Limb (tissue), 2 donors: ENCODE data around the gene BCHE.

Source experiments
- DNase-seq, 2 donors: peaks; one replicate each; pipeline ENCODE4 v3.0.0-alpha.2; 2016; ENCODE audit errors: extremely low spot score in 2 of 2

Gene BCHE

DNA sequence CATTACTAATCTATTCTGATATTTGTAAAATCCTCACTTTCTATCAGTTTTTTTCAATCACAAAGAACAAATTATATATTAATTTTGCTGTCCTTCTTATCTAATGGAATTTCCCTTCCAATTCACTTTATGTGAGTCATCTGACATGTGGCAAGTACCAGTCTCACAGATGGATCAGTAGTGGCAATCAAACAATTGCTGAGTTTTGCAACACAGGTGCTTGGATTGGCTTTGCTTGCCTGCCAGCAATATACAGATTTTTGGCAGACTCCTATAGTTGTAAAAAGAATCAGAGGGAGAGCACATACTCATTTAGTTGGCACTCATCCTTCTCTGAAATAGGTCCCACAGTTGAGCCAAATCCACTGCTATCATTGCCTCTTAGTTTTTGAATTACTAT lies 83.7 kb downstream of the BCHE start:
- DNase-seq, result peak in 1 of 2 donors; percentile 30

DNA sequence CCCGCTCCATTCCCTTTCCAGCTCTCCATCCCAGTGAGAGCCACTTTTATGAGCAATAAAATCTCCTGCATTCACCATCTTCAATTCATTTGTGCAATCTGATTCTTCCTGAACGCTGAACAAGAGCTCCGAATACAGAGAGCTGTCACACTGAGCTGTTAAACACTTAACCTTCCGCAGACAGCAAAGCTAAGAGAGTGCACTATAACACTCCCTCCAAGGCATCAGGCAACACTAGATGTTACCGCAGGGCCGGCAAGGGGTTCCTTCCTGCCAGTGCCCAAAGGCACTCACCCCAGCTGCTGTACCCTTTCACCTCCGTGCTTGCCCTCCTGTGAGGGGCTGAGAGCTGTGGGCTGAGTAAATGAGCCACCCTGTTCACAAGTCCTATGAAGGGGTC lies 85.6 kb downstream of the BCHE start:
- no peak for DNase-seq

DNA sequence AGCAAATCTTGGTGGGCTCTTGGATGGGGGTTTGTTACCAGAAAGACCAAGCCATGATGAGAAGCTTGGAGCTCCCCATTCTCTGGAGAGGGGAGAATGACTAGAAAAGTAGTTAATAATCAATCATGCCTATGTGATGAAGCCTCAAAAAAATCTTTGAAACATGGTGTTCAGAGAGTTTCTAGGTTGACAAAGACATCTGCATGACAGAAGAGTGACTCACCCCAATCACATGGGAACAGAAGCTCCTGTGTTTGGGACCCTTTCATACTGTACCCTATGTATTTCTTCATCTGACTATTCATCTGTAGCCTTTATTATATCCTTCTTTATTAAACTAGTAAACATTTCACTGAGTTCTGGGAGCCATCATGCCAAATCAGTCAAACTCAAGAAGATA lies 87.4 kb downstream of the BCHE start:
- DNase-seq, result no peak

DNA sequence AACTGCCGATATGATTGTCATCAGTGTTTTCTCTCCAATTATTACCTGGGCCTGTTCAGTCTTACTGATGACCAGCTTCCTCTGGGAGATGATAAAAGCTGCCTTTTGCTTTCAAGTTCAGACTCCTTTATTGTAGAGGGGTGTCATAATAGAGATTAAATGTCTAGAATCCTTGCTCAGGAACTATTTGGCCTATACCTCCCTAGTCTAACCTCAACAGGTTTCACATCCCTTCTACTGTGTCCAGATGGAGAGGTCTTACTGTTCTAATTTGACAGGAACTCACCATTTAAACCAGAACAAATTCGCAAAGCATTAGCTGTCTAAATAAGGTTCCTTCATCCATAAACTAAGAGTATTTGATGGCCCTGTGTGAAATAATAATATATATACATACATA lies 88.0 kb downstream of the BCHE start:
- no peak for DNase-seq

DNA sequence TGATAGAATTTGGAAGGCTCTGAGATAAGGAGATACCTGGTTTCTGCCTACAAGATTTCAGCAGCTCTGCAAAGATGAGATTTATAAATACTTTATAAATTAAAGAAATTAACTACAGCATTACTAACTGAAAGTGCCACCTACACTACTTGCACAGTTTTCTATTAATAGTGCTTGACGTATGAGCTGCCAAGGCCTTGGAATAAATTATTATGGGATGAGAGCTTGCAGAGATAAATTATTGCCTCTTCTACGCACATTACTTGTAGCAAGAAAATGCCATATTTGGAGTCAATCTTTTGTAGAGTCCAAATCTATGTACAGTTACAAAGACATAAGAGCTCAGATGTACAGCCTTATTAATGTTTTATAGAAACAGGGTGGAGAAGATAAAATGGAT lies 89.1 kb downstream of the BCHE start:
- no peak for DNase-seq

DNA sequence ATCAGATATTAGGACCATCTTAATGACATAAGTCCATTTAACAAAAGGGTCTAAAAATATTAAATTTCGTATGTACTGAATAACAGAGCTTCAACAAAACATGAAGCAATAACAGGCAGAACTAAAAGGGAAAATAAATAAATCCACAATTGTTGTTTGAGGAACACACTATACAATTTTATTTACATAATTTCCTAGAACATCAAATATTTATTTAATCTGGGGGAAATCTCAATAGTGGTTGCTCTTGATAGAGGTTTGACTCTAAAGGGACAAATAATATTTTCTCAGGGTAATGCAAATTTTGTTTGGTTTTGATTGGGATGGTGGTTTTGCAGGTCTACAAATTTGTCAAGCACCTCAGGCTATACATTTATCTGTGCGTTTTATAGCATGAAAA lies 90.3 kb downstream of the BCHE start:
- DNase-seq, result no peak

DNA sequence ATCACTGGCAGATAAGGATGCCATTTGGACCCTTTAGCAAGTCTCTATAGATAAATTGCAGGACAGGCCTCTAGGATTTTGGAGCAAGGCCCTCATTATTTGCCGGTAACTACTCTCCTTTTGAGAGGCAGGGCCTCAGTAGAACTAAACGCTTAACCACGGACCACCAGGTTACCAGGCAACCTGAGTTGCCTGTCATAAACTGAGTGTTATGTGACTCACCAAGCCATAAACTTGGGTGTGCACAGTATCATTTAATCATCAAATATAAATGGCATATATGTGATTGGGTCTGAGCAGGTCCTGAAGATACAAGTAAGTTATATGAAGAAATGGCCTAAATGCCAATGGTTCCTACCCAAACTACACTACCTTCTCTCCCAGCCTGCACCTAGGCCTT lies 93.2 kb downstream of the BCHE start:
- DNase-seq, result no peak

DNA sequence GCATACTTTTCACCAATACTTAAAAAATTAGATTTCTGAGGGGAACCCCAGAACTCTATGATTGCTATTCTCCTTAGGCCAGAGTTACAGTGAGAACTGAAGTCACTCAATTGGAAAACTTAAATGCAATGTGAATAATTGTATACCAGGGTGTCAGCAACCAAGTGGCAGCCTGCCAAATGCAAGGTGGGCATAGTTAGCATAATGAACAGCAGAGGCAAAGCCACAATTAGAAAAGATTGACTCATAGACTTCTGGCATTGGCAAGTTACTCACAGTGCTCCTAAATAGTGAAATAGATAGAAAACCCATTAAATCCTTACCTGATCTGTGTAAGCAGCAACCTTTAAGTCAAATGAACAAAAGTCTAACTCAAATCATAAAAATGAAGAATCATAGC lies 94.9 kb downstream of the BCHE start:
- DNase-seq, result no peak

DNA sequence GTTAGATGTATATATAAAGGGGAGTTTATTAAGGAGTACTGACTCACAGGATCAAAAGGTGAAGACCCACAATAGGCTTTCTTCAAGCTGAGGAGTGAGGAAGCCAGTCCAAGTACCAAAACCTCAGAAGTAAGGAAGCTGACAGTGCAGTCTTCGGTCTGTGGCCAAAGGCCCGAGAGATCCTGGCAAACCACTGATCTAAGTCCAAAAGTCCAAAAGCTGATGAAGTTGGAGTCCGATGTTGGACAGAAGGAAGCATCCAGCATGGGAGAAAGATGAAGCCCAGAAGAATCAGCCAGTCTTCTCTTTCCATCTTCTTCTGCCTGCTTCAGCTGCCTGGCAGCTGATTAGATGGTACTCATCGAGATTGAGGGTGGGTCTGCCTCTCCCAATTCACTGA lies 107.5 kb downstream of the BCHE start:
- DNase-seq, result no peak

DNA sequence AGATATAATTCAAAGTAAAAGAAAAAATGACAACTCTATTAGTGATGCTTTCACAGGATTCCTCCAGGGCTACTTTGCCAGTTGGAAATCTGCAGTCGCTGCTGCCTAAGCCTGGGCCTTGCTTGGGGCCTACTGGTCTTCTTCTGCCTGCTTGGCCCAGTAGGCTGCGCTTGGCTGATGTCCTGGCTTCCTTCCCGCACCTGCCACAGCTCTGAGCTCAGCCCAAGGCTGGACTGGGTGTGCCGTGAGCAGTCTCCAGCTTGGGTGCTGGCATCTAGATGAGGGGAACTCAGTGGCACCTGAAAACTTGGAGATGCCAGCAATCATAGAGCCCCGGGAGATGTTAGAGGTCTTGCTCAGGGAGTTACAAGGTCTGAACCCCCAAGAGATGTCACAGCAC lies 108.3 kb downstream of the BCHE start:
- DNase-seq, result no peak

DNA sequence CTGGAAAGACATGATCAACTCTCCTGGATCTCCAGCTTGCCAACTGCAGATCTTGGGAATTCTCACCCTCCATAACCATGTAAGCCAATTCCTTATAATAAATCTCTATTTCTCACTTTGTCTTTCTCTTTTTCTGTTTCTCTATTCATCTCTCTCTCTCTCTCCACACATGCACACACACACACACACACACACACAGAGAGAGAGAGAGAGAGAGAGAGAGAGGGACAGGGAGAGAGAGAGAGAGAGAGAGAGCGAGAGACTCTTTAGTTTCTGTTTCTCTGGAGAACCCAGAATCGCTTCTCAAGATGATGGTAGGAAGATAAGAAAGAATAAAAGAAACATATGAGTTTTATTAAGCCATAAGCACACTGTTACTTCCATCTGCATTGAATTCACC lies 111.9 kb downstream of the BCHE start:
- DNase-seq, result no peak
